ENCODE measurements around the gene KDELR3.
"Not testable (repeated sequence)": the region's sequence is repeated elsewhere in the genome, so short reads cannot be mapped to it uniquely, and the experiment has no call there.

Gene KDELR3

GRCh38 chr22:38456841-38457699 is 10.8 kb upstream of the KDELR3 start:
- no peak for DNase-seq (ENCODE audit: low read depth)

DNA sequence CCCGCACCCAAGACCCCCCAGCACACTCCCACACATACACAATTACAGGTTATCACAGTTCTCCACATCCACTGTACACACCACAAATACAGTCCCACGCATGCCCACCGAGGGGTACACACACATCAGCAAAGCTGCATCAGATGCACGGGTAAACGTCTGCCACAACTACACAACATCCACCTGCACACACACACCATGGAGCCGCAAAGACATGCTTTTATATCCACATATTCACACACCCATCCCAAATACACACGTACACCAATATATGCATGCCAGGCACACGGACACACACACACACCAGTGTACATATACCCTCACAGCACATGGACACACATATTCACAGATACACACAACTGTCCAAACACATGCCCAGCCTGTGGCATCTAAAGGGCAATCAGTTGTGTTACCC is 7.5 kb upstream of the KDELR3 start:
- no peak for DNase-seq (ENCODE audit: low read depth)

GRCh38 chr22:38461057-38461413 is 6.9 kb upstream of the KDELR3 start:
- DNase-seq (ENCODE audit: low read depth), result no peak

- DNase-seq (ENCODE audit: low read depth), result peak; percentile 88
These were observed 6.3 kb upstream of the KDELR3 start for GRCh38 chr22:38461414-38462081.

DNA sequence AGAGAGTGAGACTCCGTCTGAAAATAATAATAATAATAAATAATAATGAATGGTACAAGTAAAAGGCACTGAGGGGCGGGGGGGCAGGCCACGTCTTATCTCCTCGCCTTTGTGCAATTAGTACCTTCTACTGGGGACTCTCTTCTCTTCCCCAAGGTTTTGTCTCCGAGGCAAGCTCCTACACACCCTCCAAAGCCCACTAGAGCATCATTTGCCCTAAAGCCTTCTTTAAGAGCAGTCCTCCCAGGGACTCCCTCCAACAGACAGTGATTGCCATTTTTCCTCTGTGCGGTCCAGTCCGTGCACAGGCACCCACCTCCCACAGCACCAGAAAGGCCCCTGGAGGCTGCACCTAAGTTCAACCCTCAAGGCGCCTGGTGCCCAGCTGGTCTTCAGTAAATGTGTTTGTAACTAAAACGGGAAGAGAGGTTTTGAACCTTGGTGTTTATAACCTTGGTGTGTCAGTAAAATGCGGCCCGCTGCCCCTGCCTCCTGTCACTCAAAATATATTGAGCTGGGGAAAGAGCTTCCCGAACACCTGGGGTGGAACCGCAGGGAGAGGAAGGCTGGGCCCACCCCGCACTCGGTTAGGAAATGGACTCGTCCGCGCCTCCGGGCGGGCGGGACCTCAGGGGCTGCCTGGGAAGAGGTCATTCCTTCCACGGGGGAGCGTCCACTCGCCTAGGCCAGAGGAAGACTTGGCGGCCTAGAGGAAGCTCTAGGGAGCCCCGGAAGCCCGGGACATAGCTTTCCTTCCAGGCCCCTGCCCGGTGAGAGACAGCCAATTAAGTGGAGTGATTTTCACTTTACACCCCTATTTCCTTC is 4.7 kb upstream of the KDELR3 start:
- DNase-seq (ENCODE audit: low read depth), result no peak

DNA sequence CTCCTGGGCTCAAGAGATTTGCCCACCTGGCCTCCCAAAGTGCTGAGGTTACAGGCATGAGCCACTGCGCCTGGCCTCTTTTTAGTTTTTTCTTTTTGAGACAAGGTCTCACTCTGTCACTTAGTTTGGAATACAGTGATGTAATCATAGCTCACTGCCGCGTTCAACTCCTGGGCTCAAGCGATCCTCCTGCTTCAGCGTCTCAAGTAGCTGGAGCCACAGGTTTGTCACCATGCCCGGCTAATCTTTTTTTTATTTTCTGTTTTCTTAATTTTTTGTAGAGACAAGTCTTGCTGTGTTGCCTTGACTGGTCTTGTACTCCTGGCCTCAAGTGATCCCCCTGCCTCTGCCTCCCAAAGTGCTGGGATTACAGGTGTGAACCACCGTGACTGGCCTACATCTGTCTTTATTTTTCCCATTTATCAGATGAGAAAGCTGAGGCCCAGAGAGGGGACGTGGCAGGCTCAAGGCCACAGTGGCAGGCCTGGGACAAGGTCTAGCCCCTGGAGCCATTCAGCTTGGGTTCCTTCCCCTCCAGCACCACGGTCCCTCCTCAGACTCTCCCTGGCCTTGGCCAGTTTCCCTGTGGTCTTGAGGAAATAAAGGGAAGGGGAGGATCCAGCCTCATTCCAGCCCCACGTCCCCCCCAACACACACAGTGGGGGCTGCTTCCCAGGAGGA is 2.8 kb upstream of the KDELR3 start:
- DNase-seq (ENCODE audit: low read depth), result no peak

- DNase-seq (ENCODE audit: low read depth), result no peak
These were observed 2.0 kb upstream of the KDELR3 start for GRCh38 chr22:38465673-38466490.

DNA sequence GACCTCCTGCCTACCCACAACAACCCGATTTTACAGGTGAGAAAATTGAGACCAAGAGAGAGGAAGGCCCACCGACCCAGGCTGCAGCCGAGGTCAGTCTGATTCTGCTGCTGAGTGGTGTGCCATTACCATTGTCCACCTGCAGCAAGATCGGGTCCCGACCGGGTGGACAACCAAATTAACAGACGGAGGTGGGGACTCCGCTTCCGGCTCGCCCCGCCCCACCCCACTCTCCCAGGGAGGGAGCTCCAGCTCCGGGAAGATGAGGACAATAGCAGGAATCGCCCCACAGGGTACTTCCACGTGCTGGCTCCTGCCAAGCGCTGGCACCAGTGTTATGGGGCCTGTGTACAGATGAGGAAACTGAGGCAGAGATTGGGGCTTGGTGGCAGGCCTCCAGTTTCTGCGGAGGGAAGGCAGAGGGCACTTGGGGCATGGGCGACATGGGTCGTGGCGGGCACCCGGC is 425 bp upstream of the KDELR3 start:
- DNase-seq (ENCODE audit: low read depth), result no peak

GRCh38 chr22:38468443-38469305 is 778 bp downstream of the KDELR3 start:
- DNase-seq (ENCODE audit: low read depth), result peak; percentile 44

DNA sequence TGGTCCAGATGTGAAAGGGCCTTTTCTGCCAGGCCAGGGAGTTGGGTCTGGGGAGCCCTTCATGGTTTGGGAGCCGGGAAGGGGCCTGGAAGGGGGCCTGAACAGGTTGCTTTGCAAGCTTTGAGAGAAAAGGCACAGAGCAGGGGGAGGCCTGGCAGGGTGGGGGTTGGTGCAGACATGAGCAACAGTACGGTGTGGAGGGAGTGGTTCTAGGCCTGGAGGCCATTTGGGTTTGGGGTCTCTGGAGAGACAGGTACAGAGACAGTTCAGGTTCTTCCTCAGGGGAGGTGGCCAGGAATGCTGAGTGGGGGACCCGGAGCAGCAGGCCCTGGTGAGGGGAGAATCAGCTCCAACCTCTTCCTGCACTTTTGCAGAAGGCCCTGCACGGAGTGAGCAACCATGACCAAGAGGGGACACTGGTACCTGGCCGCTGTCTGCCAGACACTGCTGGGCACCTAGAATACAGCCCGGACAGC is 1.4 kb downstream of the KDELR3 start:
- DNase-seq (ENCODE audit: low read depth), result no peak

DNA sequence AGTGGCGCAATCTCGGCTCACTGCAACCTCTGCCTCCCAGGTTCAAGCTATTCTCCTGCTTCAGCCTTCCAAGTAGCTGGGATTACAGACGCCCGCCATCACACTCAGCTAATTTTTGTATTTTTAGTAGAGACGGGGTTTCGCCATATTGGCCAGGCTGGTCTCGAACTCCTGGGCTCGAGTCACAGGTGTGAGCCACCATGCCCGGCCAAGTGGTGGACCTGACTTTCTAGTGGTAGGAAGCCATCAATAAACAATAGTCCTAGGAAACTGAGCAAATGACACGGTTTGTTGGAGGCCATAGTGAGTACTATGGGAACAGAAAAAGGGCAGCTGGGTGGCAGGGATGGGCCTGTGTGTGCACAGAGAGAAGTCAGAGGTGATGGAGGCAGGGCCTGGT is 2.3 kb downstream of the KDELR3 start:
- not testable (repeated sequence) for DNase-seq (ENCODE audit: low read depth)

DNA sequence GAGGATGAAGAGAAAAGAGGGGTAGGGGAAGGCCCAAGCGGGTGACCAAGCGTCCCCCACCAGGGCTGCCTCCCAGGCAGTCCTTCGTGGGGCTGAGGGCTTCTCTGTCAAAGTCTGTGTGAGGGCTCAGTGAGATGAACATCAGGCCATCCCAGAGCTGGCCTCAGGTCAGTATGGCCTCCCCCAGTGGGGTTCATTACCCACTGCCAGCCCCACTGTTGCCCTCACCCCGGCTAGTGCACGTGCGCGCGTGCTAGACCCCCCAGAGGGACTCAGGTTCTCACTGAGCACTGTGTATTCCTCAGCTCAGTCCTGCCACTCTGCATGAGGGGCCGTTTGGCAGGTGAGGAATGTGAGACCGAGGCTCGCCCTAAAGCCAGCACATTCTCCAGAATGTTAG is 3.3 kb downstream of the KDELR3 start:
- DNase-seq (ENCODE audit: low read depth), result no peak

GRCh38 chr22:38474003-38474607 is 6.2 kb downstream of the KDELR3 start:
- DNase-seq (ENCODE audit: low read depth), result no peak

DNA sequence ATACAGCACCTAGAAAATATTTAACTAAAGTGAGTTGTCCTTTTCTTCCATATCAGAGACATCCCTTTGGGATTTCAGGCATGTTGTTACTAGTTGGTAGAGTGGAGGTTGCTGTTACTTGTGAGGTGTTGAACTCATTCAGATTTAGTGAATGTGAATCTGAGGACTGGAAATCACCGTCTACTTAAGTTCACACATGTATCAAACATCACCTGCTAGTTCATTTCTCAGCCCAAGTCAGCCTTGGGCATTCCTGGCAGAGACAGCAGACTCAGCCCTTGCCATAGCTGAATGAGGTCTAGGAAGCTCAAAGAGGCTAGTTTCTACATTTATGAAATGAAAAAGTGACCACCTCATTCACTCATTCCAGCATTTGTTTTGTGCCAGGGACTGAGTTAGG is 9.7 kb downstream of the KDELR3 start:
- no peak for DNase-seq (ENCODE audit: low read depth)

GRCh38 chr22:38479096-38479837 is 11.4 kb downstream of the KDELR3 start:
- DNase-seq (ENCODE audit: low read depth), result no peak

DNA sequence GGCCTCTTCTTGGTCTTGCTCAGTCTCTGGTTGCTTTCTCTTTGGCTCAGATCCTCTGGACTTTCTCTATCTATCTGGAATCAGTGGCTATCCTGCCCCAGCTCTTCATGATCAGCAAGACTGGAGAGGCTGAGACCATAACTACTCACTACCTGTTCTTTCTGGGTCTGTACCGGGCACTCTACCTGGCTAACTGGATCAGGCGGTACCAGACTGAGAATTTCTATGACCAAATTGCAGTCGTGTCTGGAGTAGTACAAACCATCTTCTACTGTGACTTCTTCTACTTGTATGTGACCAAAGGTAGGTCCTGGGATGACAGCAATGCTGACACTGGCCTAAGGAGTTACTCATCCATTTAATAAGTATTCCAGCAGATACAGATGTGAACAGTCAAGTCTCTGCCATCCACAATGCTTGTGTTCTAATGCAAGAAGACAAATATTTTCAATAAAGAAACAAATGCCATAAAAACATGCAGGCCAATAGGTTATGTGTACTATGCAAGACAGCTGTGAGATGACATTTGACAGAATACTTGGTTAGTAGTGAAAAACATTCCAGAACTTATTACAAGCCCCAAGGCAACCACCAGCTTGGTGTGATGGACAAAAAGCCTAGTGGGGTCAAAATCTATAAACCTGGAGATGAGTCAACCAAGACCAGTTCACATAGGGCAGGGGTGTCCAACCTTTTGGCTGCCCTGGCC is 13.4 kb downstream of the KDELR3 start:
- no peak for DNase-seq (ENCODE audit: low read depth)

DNA sequence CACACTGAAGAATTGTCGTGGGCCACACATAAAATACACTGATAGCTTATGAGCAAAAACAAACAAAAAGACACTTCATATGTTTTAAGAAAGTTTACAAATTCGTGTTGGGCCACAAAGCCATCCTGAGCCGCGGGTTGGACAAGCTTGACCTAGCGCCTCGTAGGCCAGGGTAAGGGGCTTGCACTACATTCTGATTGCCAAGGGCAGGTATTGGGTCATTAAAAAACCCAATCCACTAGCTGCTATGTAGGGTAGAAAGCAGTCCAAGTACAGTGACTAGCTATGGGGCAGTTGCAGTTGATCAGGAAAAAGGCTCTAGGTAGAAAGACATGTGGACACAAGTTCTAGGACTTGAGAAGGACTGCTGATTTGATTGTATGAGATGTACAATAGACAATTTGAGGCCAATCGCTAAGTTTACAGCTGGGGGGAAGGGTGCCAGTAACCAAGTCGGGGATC is 14.0 kb downstream of the KDELR3 start:
- DNase-seq (ENCODE audit: low read depth), result no peak

DNA sequence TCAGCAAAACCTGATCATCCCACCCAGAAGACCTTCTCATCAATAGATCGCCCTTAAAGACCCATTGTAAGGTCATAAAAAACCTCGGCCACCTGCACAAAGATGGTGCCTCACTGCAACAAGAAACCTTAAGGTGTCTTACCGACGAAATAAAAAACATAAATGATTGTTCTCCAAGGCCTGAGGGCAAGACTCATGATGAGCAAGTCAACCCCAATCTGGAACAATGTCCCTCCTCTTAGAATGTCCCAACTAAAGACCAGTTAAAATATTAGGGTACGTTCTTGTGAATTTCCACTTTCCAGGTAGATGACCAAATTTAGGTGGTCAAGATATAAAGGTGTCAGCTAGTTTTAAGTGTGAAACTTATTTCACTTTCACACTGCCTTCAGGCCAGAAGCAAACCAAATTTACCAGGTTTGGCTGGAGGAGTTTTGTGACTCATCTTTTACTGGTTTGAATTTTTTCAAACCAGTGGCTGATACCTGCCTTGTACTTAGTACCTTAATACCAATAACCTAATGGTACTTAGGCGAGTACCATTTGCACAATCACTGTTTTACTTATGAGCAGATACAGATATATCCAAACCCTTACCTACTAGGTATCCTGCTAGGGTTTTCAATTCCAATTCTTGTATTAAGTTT is 14.9 kb downstream of the KDELR3 start:
- DNase-seq (ENCODE audit: low read depth), result no peak

Measured in ELR (cell line).